Cardiac septum (tissue), 1 donor: ENCODE results near the gene TTC23. TPM values are rescaled to one million over a fixed set of nuclear protein-coding genes. Genes with fewer than 3 reads are reported as not detected.
"Not testable (repeated sequence)": the region's sequence is repeated elsewhere in the genome, so short reads cannot be mapped to it uniquely, and the experiment has no call there.

Experiments
- DNase-seq: peaks from one replicate; pipeline ENCODE4 v3.0.0-alpha.2; 2020; ENCODE audit warnings: low spot score
- intact Hi-C: fragments of 100-400 bp; cut with DNase I; formaldehyde crosslinking; loops from one replicate; pipeline ENCODE4 v1.14.0; 2022
- total RNA-seq: library from RNA; stranded (reverse); fragmentation: NEBNext Ultra II Directional; extraction: Animal tissue kit (Norgen Biotek cat#: 25700); gene quantifications from one replicate; pipeline ENCODE4 v1.2.1, GENCODE V29; 2021
- donor health status: DM: no; HTN: no; CAD: no.

The TTC23 gene
- total RNA-seq, 1 donor from 2014 or later: 13.5 TPM

GRCh38 chr15:99210334-99210733 lies 39.0 kb downstream of the TTC23 start:
- intact Hi-C loops: loop anchor here (5.0 kb wide), 1 partner anchor 768 kb away; no protein-coding TSS in a partner anchor

GRCh38 chr15:99209326-99209725 lies 40.1 kb downstream of the TTC23 start:
- intact Hi-C loops: no loop called here
- no peak for DNase-seq

More at GRCh38 chr15:99210334-99210733, 39.0 kb downstream of the TTC23 start:
- DNase-seq: no peak

- no peak for DNase-seq
- intact Hi-C loops: no loop called here
Observed at GRCh38 chr15:99207672-99208071, 41.7 kb downstream of the TTC23 start.

- intact Hi-C loops: no loop called here
Observed at GRCh38 chr15:99202176-99202552, 47.2 kb downstream of the TTC23 start.

GRCh38 chr15:99201408-99202175 lies 47.8 kb downstream of the TTC23 start:
- no peak for DNase-seq
- intact Hi-C loops: no loop called here

More at GRCh38 chr15:99202176-99202552, 47.2 kb downstream of the TTC23 start:
- DNase-seq: no peak

- no peak for DNase-seq
- intact Hi-C loops: no loop called here
Observed at GRCh38 chr15:99197856-99198255, 51.5 kb downstream of the TTC23 start.

- intact Hi-C loops, DNase-seq: not testable (repeated sequence)
Observed at GRCh38 chr15:99192181-99192580, 57.2 kb downstream of the TTC23 start.

- DNase-seq: no peak
- intact Hi-C loops: no loop called here
Observed at GRCh38 chr15:99187936-99188335, 61.4 kb downstream of the TTC23 start.

GRCh38 chr15:99185414-99186130 lies 63.8 kb downstream of the TTC23 start:
- intact Hi-C loops: no loop called here
- DNase-seq: no peak

- DNase-seq: no peak
- intact Hi-C loops: no loop called here
Observed at GRCh38 chr15:99182791-99183190, 66.6 kb downstream of the TTC23 start.

- intact Hi-C loops: no loop called here
- DNase-seq: no peak
Observed at GRCh38 chr15:99181545-99181971, 67.8 kb downstream of the TTC23 start.

- intact Hi-C loops: no loop called here
- DNase-seq: no peak
Observed at GRCh38 chr15:99180964-99181306, 68.4 kb downstream of the TTC23 start.

- DNase-seq: no peak
- intact Hi-C loops: no loop called here
Observed at GRCh38 chr15:99180086-99180963, 69.1 kb downstream of the TTC23 start.

GRCh38 chr15:99177679-99178078 lies 71.7 kb downstream of the TTC23 start:
- no peak for DNase-seq
- intact Hi-C loops: no loop called here

GRCh38 chr15:99176757-99177156 lies 72.6 kb downstream of the TTC23 start:
- intact Hi-C loops: no loop called here
- DNase-seq: no peak

- intact Hi-C loops: no loop called here
Observed at GRCh38 chr15:99174567-99175395, 74.6 kb downstream of the TTC23 start.

GRCh38 chr15:99172989-99173388 lies 76.4 kb downstream of the TTC23 start:
- intact Hi-C loops: no loop called here
- DNase-seq: no peak

More at GRCh38 chr15:99174567-99175395, 74.6 kb downstream of the TTC23 start:
- no peak for DNase-seq

- intact Hi-C loops: no loop called here
- no peak for DNase-seq
Observed at GRCh38 chr15:99172171-99172570, 77.2 kb downstream of the TTC23 start.

- DNase-seq: no peak
- intact Hi-C loops: loop anchor here (2.0 kb wide), 1 partner anchor 42 kb away; no protein-coding TSS in a partner anchor
Observed at GRCh38 chr15:99170476-99171065, 78.8 kb downstream of the TTC23 start.
